Activated CD8-positive, alpha-beta memory T cell treated with anti-CD3 and anti-CD28 coated beads, Interleukin-2, amount 50 U/mL, for 24 hours (primary cell): ENCODE data around the gene NTRK2.

ENCODE experiments used
- DNase-seq: peaks from one replicate; pipeline ENCODE4 v3.0.0-alpha.2; 2020; ENCODE audit errors: extremely low read depth

Gene NTRK2

GRCh38 chr9:84851935-84852585, 182.5 kb downstream of the NTRK2 start:
- DNase-seq = no peak

- no peak for DNase-seq
Measured at GRCh38 chr9:84852617-84853301, 183.2 kb downstream of the NTRK2 start.

GRCh38 chr9:84856181-84856632, 186.7 kb downstream of the NTRK2 start:
- no peak for DNase-seq

- no peak for DNase-seq
Measured at GRCh38 chr9:84857211-84857610, 187.7 kb downstream of the NTRK2 start.

- no peak for DNase-seq
Measured at GRCh38 chr9:84858364-84858763, 188.8 kb downstream of the NTRK2 start.

- DNase-seq = no peak
Measured at GRCh38 chr9:84860249-84861115, 191.0 kb downstream of the NTRK2 start.

GRCh38 chr9:84861455-84861854, 191.9 kb downstream of the NTRK2 start:
- DNase-seq = no peak

GRCh38 chr9:84862308-84862707, 192.8 kb downstream of the NTRK2 start:
- DNase-seq = no peak

- no peak for DNase-seq
Measured at GRCh38 chr9:84862810-84863287, 193.3 kb downstream of the NTRK2 start.

- no peak for DNase-seq
Measured at GRCh38 chr9:84863372-84863771, 193.8 kb downstream of the NTRK2 start.

GRCh38 chr9:84866396-84867175, 197.1 kb downstream of the NTRK2 start:
- DNase-seq = no peak

GRCh38 chr9:84867186-84867585, 197.7 kb downstream of the NTRK2 start:
- DNase-seq = no peak

- no peak for DNase-seq
Measured at GRCh38 chr9:84869091-84869490, 199.6 kb downstream of the NTRK2 start.

- DNase-seq = no peak
Measured at GRCh38 chr9:84871983-84872382, 202.5 kb downstream of the NTRK2 start.

- no peak for DNase-seq
Measured at GRCh38 chr9:84874022-84874421, 204.5 kb downstream of the NTRK2 start.

GRCh38 chr9:84874596-84874995, 205.1 kb downstream of the NTRK2 start:
- no peak for DNase-seq

GRCh38 chr9:84875193-84875592, 205.7 kb downstream of the NTRK2 start:
- no peak for DNase-seq

- DNase-seq = no peak
Measured at GRCh38 chr9:84879631-84880030, 210.1 kb downstream of the NTRK2 start.

GRCh38 chr9:84880835-84881234, 211.3 kb downstream of the NTRK2 start:
- DNase-seq = no peak

- no peak for DNase-seq
Measured at GRCh38 chr9:84886866-84887265, 217.3 kb downstream of the NTRK2 start.

GRCh38 chr9:84891924-84892323, 222.4 kb downstream of the NTRK2 start:
- no peak for DNase-seq
